Body of pancreas (tissue), 4 donors: ENCODE results near the gene HESX1. TPM values are rescaled to one million over a fixed set of nuclear protein-coding genes. Genes with fewer than 3 reads are reported as not detected.

Experiments
- ATAC-seq: fragments of 150-250 bp; one replicate; pipeline ENCODE4 v1.9.1; 2016
- DNase-seq, 4 donors: peaks; one replicate each; pipeline ENCODE4 v3.0.0-alpha.2; 2019
- H3K27ac ChIP-seq, 4 donors: fragments of 200-600 bp; sonication (generic); 1 replicate in 3 of 4; 2 replicates in 1 of 4; pipeline versions ENCODE4 v1.5.1 to v1.6.1; 2016 to 2019; ENCODE audit warnings: mild to moderate bottlenecking in 1 of 4, mixed read lengths in 1 of 4, moderate library complexity in 1 of 4
- H3K27me3 ChIP-seq, 2 donors: fragments of 200-600 bp; sonication (generic); one replicate each; pipeline ENCODE4 v1.6.0; 2016; ENCODE audit warnings: mild to moderate bottlenecking in 1 of 2
- H3K36me3 ChIP-seq, 2 donors: fragments of 200-600 bp; sonication (generic); replicated peaks in 1 of 2; 2 replicates each; pipeline ENCODE4 v1.5.1; 2016; ENCODE audit warnings: low read depth in 2 of 2; ENCODE audit not compliant: insufficient read depth in 1 of 2
- H3K4me1 ChIP-seq: fragments of 200-600 bp; sonication (generic); one replicate; pipeline ENCODE4 v1.6.0; 2016
- H3K4me3 ChIP-seq, 2 donors: fragments of 200-600 bp; sonication (generic); 1 replicate in 1 of 2; 2 replicates in 1 of 2; pipeline ENCODE4 v1.5.1; 2016 to 2019
- H3K9me3 ChIP-seq, 3 donors: fragments of 200-600 bp; sonication (generic); 1 replicate in 2 of 3; 2 replicates in 1 of 3; pipeline ENCODE4 v1.5.1; 2016
- POLR2A ChIP-seq, 3 donors: fragments of 450-650 bp; IDR thresholded peaks; one replicate each; pipeline ENCODE4 v1.6.1; 2016; ENCODE audit warnings: antibody characterized with exemption in 3 of 3, mild to moderate bottlenecking in 2 of 3
- WGBS, 2 donors: methylation state at CpG; one replicate each; pipeline ENCODE4 v1.1.5; 2017; 5-methylcytosine and 5-hydroxymethylcytosine counted together
- intact Hi-C: fragments of 100-400 bp; cut with DNase I; formaldehyde crosslinking; loops from one replicate; pipeline ENCODE4 v1.15.1; 2023
- total RNA-seq, 2 donors: library from RNA; depleted of rRNA; stranded (reverse); fragments of >200 nt; gene quantifications; one replicate each; pipeline ENCODE4 v1.1.0, GENCODE V29; 2016
- TF ChIP-seq, protein P1 (sequence below), 7 experiments: fragments of 450-650 bp in 4 of 7; fragments of 200-600 bp in 3 of 7; sonication (generic) in 3 of 7; IDR thresholded peaks; one replicate each; pipeline ENCODE4 v1.5.1; 2016 to 2019; ENCODE audit warnings: antibody characterized with exemption in 7 of 7

HESX1 gene
- total RNA-seq, 2 donors from 2014 or later, result not detected

DNA sequence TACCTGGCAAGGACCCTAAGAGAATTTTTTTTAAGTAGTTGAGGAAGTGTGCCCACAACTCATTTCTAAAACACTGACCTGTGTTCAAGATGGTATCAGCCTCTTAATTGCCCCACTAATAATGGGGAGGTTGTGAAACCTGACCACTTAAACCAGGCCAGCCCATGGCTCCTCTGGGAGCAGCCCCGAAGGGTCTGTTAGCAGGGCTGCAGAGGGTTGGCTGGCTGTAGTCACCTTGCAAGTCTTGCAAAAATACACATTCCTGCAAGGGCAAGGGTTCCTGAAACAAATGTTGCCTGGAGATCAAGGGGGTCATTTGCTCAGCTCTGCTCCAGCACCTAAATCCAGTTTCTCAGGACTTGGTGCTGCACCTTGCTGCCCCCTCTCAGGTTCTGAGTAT lies 37.9 kb downstream of the HESX1 start:
- DNase-seq, result no peak
- Histone ChIP-seq H3K27ac (no peak overlapping the region), H3K9me3 (no peaks in the 10 kb centered on the region), H3K4me3 (no peak overlapping the region), H3K27me3 (no peaks in the 10 kb centered on the region), H3K4me1 (peaks cover 27% of the 10 kb centered on the region), H3K36me3 (no peaks in the 10 kb centered on the region)
- 50 to 63% methylated on average over 1 of the region's 1 CpG for WGBS, 2 donors
- intact Hi-C loops, result no loop called here
- ATAC-seq, result no peak
- no peak for TF ChIP-seq POLR2A (IDR thresholded peaks at IDR 0.05)
- TF ChIP-seq, protein P1, sequence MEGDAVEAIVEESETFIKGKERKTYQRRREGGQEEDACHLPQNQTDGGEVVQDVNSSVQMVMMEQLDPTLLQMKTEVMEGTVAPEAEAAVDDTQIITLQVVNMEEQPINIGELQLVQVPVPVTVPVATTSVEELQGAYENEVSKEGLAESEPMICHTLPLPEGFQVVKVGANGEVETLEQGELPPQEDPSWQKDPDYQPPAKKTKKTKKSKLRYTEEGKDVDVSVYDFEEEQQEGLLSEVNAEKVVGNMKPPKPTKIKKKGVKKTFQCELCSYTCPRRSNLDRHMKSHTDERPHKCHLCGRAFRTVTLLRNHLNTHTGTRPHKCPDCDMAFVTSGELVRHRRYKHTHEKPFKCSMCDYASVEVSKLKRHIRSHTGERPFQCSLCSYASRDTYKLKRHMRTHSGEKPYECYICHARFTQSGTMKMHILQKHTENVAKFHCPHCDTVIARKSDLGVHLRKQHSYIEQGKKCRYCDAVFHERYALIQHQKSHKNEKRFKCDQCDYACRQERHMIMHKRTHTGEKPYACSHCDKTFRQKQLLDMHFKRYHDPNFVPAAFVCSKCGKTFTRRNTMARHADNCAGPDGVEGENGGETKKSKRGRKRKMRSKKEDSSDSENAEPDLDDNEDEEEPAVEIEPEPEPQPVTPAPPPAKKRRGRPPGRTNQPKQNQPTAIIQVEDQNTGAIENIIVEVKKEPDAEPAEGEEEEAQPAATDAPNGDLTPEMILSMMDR (IDR thresholded peaks at IDR 0.05), result no peak

DNA sequence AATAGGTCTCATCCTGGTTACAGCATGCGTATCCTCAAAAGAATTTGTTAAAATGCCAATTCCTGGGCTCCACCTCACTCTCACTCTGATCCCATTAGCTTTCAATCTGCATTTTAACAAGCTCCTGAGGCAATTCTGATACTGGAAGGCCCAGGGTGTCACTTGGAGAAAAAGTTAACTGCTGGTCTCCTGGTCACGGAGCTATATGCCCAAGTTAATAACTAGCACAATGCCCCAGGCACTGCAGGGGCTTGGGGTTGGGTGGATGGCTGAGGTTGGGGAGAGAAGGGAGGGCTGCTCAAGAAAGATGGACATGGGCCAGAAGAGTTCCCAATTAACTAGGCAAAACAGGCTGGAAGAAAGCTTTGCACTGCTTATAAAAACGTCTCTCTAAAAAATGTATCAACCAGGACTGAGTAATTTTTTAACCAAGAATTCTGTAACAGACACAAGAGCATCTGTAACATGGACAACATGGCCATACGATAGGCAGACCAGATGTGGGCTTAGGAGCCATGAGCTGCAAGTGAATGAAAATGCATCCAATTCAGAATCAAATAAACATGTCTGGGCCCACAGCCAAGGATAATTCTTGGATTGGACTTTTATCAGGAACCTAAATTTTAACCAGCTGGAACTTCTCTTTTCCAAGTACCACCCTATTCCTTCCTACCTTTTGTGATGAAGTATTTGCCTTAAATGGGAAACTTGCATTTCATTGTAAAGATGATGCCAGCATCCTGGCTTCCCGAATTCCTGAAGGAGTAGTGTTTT lies 38.8 kb downstream of the HESX1 start:
- ATAC-seq (no peak), DNase-seq (no peak)
- no peaks in the 10 kb centered on the region for H3K27me3 ChIP-seq
- intact Hi-C loops, result no loop called here
- H3K27ac ChIP-seq, result peak overlapping the region in 2 of 4 donors; percentile 1 to 10
- H3K9me3 ChIP-seq, result no peaks in the 10 kb centered on the region
- TF ChIP-seq, protein P1 (IDR thresholded peaks at IDR 0.05), result no peak
- TF ChIP-seq POLR2A (IDR thresholded peaks at IDR 0.05), result no peak
- no peaks in the 10 kb centered on the region for H3K36me3 ChIP-seq
- peaks cover 27% of the 10 kb centered on the region for H3K4me1 ChIP-seq
- WGBS, 2 donors, result 38 to 47% methylated on average over 5 of the region's 5 CpGs
- no peak overlapping the region for H3K4me3 ChIP-seq

DNA sequence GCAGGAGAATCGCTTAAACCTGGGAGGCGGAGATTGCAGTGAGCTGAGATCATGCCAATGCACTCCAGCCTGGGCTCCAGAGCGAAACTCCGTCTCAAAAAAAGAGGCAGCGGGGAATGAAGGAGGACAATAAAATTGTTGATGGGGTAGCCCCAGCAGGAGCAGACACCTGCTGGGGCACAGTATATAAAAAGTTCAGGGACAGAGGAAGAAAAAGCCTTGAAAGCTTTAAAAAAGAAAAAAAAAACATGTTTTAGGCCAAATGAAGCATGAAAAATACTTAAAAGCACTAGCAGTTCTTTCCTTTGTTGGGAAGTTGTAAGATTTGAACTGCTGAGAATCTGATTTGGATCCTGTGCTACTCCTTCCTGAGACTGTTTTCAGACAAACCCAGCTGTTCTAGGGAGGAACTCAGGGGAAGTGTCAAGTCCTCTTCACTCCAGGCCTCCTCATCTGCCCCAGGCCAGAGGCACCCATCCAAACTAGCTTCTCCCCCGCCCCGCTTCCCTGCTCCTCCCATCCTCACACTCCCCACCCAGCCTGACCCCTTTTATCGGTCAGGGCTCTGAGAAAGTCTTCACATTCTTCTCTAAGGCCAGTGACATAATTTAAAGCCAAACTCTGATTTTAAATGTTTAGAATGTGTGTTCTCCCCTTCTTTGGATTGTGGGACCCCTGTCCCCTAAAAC lies 39.6 kb downstream of the HESX1 start:
- TF ChIP-seq, protein P1 (IDR thresholded peaks at IDR 0.05), result no peak
- TF ChIP-seq POLR2A (IDR thresholded peaks at IDR 0.05), result no peak
- ATAC-seq, result no peak
- Histone ChIP-seq H3K36me3 (no peaks in the 10 kb centered on the region), H3K27ac (peak overlapping the region in 2 of 4 donors; percentile 1 to 10), H3K27me3 (no peaks in the 10 kb centered on the region), H3K4me3 (no peak overlapping the region), H3K4me1 (peaks cover 27% of the 10 kb centered on the region), H3K9me3 (no peaks in the 10 kb centered on the region)
- no peak for DNase-seq
- intact Hi-C loops, result no loop called here
- 85 to 88% methylated on average over 8 of the region's 8 CpGs for WGBS, 2 donors

DNA sequence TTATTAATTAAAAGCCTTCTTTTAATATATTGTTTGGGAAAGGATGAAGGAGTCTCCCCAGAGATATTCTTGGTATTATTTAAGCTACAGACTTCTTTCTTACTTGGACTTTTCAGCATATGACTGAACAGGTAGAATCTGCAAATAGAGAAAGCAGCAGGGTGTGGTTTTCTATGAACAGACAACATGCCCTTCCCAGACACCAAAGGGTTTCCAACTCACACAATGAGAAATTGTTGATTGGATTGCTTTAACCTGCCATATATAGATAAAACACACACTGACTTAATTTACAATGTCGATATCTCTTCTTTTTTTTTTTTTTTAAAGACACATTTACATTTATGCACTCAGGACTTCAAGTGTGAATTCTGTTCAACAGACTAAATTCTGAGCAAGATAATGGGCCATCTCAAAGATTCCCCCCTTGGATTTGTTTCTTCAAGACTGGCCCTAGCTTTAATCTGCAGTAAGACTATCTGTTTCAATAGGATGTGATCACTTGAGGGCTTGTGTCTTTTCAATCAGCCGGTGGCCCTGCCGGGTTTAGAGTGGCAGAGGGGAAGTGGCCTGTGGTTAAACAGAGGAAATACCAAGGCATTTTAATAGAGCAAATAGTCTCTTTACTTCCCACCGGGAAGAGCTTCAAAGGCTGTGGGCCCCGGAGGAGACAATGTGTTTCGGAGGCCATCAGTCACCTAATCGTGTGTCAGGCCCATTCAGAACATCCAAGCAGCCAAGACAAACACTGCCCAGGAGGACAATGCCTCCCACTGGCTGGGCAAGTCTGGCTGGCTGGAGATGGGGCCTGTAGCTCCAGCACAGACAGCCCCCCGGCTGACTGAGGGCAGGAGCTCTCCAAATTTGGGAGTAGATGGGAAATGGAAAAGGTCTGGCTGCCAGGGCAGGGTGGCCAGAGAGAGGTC lies 40.7 kb downstream of the HESX1 start:
- H3K27me3 ChIP-seq, result no peaks in the 10 kb centered on the region
- intact Hi-C loops, result no loop called here
- TF ChIP-seq POLR2A (IDR thresholded peaks at IDR 0.05), result no peak
- TF ChIP-seq, protein P1 (IDR thresholded peaks at IDR 0.05), result no peak
- no peak for ATAC-seq
- no peak for DNase-seq
- H3K4me1 ChIP-seq, result peaks cover 18% of the 10 kb centered on the region
- H3K9me3 ChIP-seq, result no peaks in the 10 kb centered on the region
- WGBS, 2 donors, result 48 to 65% methylated on average over 7 to 8 of the region's 8 CpGs
- no peak overlapping the region for H3K4me3 ChIP-seq
- H3K36me3 ChIP-seq, result no peaks in the 10 kb centered on the region
- no peak overlapping the region for H3K27ac ChIP-seq
